GM10266 (cell line): ENCODE measurements around the gene MRPS21.
A peak's percentile ranks its signal among the peaks of the same experiment; 100 is the strongest.
"Not testable (repeated sequence)": the region's sequence is repeated elsewhere in the genome, so short reads cannot be mapped to it uniquely, and the experiment has no call there.

ENCODE experiments used
- DNase-seq: peaks from one replicate; pipeline ENCODE4 v3.0.0; 2012; ENCODE audit errors: extremely low spot score
- TF ChIP-seq, protein P1 (sequence below): IDR thresholded peaks from 2 replicates; pipeline ENCODE4 v1.5.1; 2012; ENCODE audit warnings: mild to moderate bottlenecking, low read depth; ENCODE audit not compliant: control insufficient read depth, insufficient read depth; ENCODE audit errors: missing control alignments

MRPS21 gene

DNA sequence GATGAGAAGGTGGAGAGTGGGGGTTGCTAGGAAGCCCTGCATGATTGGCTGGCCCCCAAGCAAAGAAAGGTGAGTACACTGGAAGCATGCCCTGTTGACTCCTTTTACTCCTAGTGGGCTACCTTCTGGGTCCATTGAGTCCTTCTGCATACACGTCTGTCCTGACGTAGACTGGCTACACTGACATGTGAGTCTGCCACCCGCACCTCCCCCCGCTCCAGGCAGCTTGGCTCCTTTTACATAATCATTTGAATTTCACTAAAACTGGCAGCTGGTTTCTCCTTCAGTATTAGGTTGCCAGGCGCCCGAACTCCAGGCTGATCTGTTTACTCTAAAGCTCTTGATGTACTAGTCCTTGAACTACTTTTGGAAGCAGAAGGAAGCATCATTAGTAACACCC is 8.7 kb downstream of the MRPS21 start:
- DNase-seq, result no peak
- TF ChIP-seq, protein P1, sequence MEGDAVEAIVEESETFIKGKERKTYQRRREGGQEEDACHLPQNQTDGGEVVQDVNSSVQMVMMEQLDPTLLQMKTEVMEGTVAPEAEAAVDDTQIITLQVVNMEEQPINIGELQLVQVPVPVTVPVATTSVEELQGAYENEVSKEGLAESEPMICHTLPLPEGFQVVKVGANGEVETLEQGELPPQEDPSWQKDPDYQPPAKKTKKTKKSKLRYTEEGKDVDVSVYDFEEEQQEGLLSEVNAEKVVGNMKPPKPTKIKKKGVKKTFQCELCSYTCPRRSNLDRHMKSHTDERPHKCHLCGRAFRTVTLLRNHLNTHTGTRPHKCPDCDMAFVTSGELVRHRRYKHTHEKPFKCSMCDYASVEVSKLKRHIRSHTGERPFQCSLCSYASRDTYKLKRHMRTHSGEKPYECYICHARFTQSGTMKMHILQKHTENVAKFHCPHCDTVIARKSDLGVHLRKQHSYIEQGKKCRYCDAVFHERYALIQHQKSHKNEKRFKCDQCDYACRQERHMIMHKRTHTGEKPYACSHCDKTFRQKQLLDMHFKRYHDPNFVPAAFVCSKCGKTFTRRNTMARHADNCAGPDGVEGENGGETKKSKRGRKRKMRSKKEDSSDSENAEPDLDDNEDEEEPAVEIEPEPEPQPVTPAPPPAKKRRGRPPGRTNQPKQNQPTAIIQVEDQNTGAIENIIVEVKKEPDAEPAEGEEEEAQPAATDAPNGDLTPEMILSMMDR, result no peak

DNA sequence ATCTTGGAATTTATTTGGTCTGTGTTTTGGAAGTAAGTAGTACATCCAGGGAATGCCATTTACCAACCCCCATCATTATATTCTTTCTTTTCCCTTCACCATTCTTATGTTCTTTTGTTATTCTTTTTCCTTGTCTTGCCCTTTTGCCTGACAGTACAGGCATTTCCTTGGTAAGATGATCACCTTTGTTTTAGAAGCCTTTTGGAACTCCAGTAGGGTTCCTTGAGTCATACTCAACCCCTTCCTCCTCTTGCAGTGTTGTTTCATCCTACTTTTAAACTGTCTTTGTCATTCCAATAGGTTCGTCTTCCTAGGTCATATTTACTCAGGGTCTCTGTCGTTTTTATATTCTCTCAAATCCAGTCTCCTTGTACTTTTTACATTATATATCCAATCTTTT is 9.2 kb downstream of the MRPS21 start:
- TF ChIP-seq, protein P1, result no peak
- no peak for DNase-seq

DNA sequence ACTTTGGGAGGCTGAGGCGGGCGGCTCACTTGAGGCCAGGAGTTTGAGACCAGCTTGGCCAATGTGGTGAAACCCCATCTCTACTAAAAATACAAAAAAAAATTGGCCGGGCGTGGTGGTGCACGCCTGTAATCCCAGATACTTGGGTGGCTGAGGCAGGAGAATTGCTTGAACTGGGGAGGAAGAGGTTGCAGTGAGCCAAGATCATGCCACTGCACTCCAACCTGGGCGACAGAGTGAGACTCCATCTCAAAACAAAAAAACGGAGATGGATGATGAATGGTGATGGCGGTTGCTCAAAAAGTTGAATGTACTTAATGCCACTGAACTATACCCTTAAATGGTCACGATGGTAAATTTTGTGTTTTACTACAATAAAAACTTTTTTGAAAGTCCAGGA is 14.9 kb downstream of the MRPS21 start:
- DNase-seq, result not testable (repeated sequence)

DNA sequence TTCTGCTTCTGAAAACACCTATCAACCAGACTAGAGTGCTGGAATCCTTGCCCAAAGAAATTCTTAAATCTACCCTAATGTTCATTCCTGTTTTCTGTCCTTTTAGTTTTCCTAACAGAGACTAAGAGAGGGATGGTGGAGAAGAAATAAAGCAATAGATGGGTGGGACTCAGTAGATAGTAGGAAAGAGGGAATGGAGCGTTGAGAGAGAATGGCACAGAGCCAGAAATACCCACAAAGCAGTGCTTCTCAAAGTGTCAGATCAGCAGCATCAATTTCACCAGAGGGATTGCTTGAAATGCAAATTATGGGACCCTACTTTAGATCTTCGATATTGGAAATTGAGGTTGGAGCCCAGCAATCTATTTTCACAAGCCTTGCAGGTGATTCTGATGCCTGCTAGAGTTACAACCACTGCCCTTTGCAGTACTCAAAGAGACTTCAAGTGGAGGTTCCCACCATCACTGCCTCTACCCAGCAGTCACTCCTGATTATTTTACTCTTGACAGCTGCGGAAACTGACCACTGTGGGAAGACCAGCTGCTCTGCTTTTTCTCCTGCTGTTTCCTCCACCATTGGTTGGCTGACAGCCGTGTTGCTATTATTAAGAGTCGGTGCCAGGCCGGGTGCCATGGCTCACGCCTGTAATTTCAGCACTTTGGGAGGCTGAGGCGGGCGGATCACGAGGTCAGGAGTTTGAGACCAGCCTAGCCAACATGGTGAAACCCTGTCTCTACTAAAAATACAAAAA is 16.3 kb downstream of the MRPS21 start:
- DNase-seq, result no peak
- TF ChIP-seq, protein P1, result no peak

DNA sequence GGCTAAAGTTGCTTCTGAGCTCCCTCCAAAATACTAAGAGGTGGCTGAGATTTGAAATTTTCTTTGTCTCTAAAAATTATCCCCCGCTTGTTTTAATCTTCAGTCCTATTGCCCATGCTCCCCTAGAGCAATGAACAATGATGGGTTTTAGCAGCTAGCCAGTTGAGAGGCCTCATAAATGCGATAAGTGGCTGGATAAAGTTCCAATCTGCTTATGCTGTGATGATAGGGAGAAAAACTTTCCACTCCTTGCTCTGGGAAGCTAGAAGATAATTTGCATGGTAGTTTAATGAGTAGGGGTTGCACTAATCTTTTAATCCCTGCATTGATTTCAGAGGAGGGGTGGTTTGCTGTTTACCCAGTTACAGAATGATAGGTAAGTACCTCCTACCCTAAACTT is 18.1 kb downstream of the MRPS21 start:
- TF ChIP-seq, protein P1, result no peak
- DNase-seq, result no peak

DNA sequence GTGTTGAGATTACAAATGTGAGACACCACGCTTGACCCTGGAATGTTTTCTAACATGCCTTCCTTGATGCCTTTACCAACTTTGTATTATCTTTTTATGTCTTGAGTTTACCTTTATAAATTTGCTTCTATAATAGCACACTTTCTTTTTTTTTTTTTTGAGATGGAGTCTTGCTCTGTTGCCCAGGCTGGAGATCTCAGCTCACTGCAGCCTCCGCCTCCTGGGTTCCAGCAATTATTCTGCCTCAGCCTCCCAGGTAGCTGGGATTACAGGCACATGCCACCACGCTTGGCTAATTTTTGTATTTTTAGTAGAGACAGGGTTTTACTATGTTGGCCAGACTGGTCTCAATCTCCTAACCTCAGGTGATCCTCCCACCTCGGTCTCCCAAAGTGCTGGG is 21.0 kb downstream of the MRPS21 start:
- not testable (repeated sequence) for DNase-seq

DNA sequence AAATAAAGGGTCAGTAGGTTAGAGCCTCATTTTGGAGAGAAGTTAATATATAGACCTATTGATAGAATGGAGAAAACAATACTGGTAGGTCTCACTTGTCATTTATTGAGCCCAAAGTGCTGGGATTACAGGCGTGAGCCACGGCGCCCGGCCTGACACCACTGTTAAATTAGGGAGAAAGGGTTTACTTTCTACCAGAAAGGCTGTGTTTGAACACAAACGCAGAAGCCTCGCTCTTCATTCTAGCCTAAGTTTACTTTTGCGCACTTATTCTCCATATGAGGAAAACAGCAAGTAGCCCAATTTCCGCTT is 27.0 kb downstream of the MRPS21 start:
- no peak for DNase-seq
- TF ChIP-seq, protein P1, result no peak

DNA sequence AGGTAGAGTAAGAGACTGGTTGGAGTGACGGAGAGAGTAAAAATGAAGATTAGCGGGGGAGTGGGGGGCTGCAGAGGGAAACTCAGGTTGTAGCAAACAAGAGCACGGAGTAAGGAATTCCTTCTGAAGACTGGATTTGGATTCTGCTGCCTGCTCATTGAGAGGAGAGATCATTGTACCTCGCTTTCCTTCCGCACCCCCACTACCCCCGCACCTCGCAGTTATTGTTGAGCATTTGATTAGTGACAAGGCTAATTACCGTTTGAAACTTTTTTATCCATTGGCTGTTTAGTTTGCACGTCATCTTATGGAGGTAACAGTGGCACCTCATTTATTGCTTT is 28.1 kb downstream of the MRPS21 start:
- peak; percentile 10 for DNase-seq
- TF ChIP-seq, protein P1, result no peak
